GM23338 (cell line): ENCODE results near the gene NLGN1. TPM values are rescaled to one million over a fixed set of nuclear protein-coding genes. Genes with fewer than 3 reads are reported as not detected.

ENCODE experiments used
- ATAC-seq: fragments of 200-7000 bp; cut with Tn5 transposase; 3 replicates; pipeline ENCODE4 v1.9.1; 2020
- DNase-seq: peaks from one replicate; pipeline ENCODE4 v3.0.0-alpha.2; 2015; ENCODE audit warnings: low spot score
- H2AFZ ChIP-seq: fragments of 200-600 bp; sonication (generic); 2 replicates; pipeline ENCODE4 v1.8.0; 2016; ENCODE audit warnings: antibody characterized with exemption, mild to moderate bottlenecking, moderate library complexity
- H3F3A ChIP-seq: fragments of 200-600 bp; sonication (generic); replicated peaks from 2 replicates; pipeline ENCODE4 v1.8.0; 2017; ENCODE audit warnings: antibody characterized with exemption, mixed run types, low read depth
- H3K27ac ChIP-seq: fragments of 200-600 bp; sonication (generic); 2 replicates; pipeline ENCODE4 v1.6.1; 2016; ENCODE audit warnings: low read depth
- H3K27me3 ChIP-seq: fragments of 200-600 bp; sonication (generic); 2 replicates; pipeline ENCODE4 v1.8.0; 2016; ENCODE audit warnings: mild to moderate bottlenecking, mixed run types, moderate library complexity; ENCODE audit not compliant: insufficient read depth
- H3K36me3 ChIP-seq: fragments of 200-600 bp; sonication (generic); 2 replicates; pipeline ENCODE4 v1.8.0; 2016; ENCODE audit warnings: mild to moderate bottlenecking; ENCODE audit not compliant: insufficient read depth
- H3K4me1 ChIP-seq: fragments of 200-600 bp; sonication (generic); 2 replicates; pipeline ENCODE4 v1.8.0; 2016; ENCODE audit warnings: mild to moderate bottlenecking, moderate library complexity; ENCODE audit not compliant: insufficient read depth
- H3K4me2 ChIP-seq: fragments of 200-600 bp; sonication (generic); 2 replicates; pipeline ENCODE4 v1.7.1; 2017; ENCODE audit warnings: mixed run types
- H3K4me3 ChIP-seq: fragments of 200-600 bp; sonication (generic); 2 replicates; pipeline ENCODE4 v1.6.1; 2016; ENCODE audit warnings: mixed run types
- H3K79me2 ChIP-seq: fragments of 200-600 bp; sonication (generic); replicated peaks from 2 replicates; pipeline ENCODE4 v1.8.0; 2017; ENCODE audit warnings: mild to moderate bottlenecking; ENCODE audit not compliant: insufficient read depth
- H3K9me2 ChIP-seq: fragments of 200-600 bp; sonication (generic); 2 replicates; pipeline ENCODE4 v1.8.0; 2017; ENCODE audit not compliant: insufficient read depth
- H4K20me1 ChIP-seq: fragments of 200-600 bp; sonication (generic); replicated peaks from 2 replicates; pipeline ENCODE4 v1.8.0; 2017; ENCODE audit warnings: mild to moderate bottlenecking; ENCODE audit not compliant: insufficient read depth
- H3K27ac Mint-ChIP-seq: 2 replicates; pipeline ENCODE4 v1.8.0; 2020; ENCODE audit warnings: inconsistent platforms, mild to moderate bottlenecking, moderate library complexity, mixed read lengths
- H3K27me3 Mint-ChIP-seq: 3 replicates; pipeline ENCODE4 v1.8.0; 2022; ENCODE audit warnings: low read depth, mild to moderate bottlenecking, moderate library complexity, mixed read lengths, inconsistent platforms; ENCODE audit not compliant: insufficient read depth, poor library complexity
- H3K36me3 Mint-ChIP-seq: 3 replicates; pipeline ENCODE4 v1.8.0; 2021; ENCODE audit warnings: low read depth, mild to moderate bottlenecking, inconsistent platforms, moderate library complexity, mixed read lengths
- H3K4me1 Mint-ChIP-seq: 3 replicates; pipeline ENCODE4 v1.8.0; 2020; ENCODE audit warnings: mild to moderate bottlenecking, inconsistent platforms, mixed read lengths
- H3K4me3 Mint-ChIP-seq: 3 replicates; pipeline ENCODE4 v1.8.0; 2021; ENCODE audit warnings: moderate library complexity, mild to moderate bottlenecking, inconsistent platforms, mixed read lengths
- H3K9me3 Mint-ChIP-seq: 3 replicates; pipeline ENCODE4 v1.8.0; 2020; ENCODE audit warnings: moderate library complexity, mild to moderate bottlenecking, inconsistent platforms, mixed read lengths
- CREB1 ChIP-seq: fragments of 250-450 bp; sonication (Bioruptor Pico); IDR thresholded peaks from 2 replicates; pipeline ENCODE4 v1.5.0; 2020; ENCODE audit warnings: low read depth, mild to moderate bottlenecking, moderate library complexity
- EZH2 ChIP-seq: fragments of 200-600 bp; sonication (generic); IDR thresholded peaks from one replicate; pipeline ENCODE4 v1.8.0; 2017; ENCODE audit warnings: antibody characterized with exemption, mild to moderate bottlenecking, low read depth; ENCODE audit not compliant: unreplicated experiment
- EZH2phosphoT487 ChIP-seq: fragments of 200-600 bp; sonication (generic); IDR thresholded peaks from one replicate; pipeline ENCODE4 v1.8.1; 2018; ENCODE audit warnings: antibody characterized with exemption; ENCODE audit not compliant: unreplicated experiment
- JUNB ChIP-seq: IDR thresholded peaks from one replicate; pipeline ENCODE4 v1.6.1; 2016; ENCODE audit warnings: antibody characterized with exemption; ENCODE audit not compliant: unreplicated experiment
- POLR2AphosphoS5 ChIP-seq: IDR thresholded peaks from 2 replicates; pipeline ENCODE4 v1.6.1; 2016; ENCODE audit warnings: antibody characterized with exemption, low read depth
- STAT1 ChIP-seq: IDR thresholded peaks from one replicate; pipeline ENCODE4 v1.6.1; 2016; ENCODE audit warnings: antibody characterized with exemption; ENCODE audit not compliant: unreplicated experiment
- ZNF114 ChIP-seq: fragments of 250-450 bp; sonication (Bioruptor Pico); IDR thresholded peaks from 2 replicates; pipeline ENCODE4 v1.5.0; 2020; ENCODE audit warnings: mild to moderate bottlenecking, moderate library complexity
- polyA plus RNA-seq: library from polyadenylated mRNA; unstranded; fragments of >200 nt; fragmentation: Nextera tagmentation; extraction: Ambion mirVana; gene quantifications from 2 replicates; pipeline ENCODE4 v1.2.1, GENCODE V29; 2016
- total RNA-seq: library from RNA; depleted of rRNA; stranded (reverse); fragments of >200 nt; shearing (Covaris generic); gene quantifications from 2 replicates; pipeline ENCODE4 v1.2.3, GENCODE V29; 2014
- TF ChIP-seq, protein P1 (sequence below): IDR thresholded peaks from one replicate; pipeline ENCODE4 v1.6.1; 2018; ENCODE audit warnings: antibody characterized with exemption; ENCODE audit not compliant: unreplicated experiment
- TF ChIP-seq, protein P2 (sequence below): IDR thresholded peaks from 2 replicates; pipeline ENCODE4 v1.6.1; 2016; ENCODE audit warnings: antibody characterized with exemption
- TF ChIP-seq, protein P3 (sequence below): fragments of 250-450 bp; sonication (Bioruptor Pico); IDR thresholded peaks from 2 replicates; pipeline ENCODE4 v1.5.0; 2020; ENCODE audit warnings: mild to moderate bottlenecking, moderate library complexity

NLGN1 gene
- total and polyA plus RNA-seq, 2 experiments from 2014 or later: 6.5 to 18.6 TPM

DNA sequence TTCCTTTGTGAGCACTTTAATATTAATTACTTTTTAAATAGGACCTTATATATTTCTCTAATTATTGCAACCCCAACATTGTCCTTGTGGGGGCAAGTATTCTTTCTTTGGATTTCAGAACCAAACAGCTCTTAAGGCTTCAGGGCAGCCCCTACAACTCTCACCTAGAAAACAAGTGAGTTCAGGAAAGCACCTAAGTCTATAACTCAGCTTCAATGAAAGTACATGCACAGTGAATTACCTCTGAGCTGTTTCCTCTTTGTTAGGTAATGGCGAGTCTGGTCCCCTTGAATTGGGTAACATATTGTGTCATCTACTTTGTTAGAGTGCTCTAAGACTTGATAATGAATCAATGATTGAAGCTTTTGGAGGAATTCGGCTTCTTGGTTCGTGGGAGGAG is 545.7 kb downstream of the NLGN1 start (continued):
- TF ChIP-seq, protein P1, sequence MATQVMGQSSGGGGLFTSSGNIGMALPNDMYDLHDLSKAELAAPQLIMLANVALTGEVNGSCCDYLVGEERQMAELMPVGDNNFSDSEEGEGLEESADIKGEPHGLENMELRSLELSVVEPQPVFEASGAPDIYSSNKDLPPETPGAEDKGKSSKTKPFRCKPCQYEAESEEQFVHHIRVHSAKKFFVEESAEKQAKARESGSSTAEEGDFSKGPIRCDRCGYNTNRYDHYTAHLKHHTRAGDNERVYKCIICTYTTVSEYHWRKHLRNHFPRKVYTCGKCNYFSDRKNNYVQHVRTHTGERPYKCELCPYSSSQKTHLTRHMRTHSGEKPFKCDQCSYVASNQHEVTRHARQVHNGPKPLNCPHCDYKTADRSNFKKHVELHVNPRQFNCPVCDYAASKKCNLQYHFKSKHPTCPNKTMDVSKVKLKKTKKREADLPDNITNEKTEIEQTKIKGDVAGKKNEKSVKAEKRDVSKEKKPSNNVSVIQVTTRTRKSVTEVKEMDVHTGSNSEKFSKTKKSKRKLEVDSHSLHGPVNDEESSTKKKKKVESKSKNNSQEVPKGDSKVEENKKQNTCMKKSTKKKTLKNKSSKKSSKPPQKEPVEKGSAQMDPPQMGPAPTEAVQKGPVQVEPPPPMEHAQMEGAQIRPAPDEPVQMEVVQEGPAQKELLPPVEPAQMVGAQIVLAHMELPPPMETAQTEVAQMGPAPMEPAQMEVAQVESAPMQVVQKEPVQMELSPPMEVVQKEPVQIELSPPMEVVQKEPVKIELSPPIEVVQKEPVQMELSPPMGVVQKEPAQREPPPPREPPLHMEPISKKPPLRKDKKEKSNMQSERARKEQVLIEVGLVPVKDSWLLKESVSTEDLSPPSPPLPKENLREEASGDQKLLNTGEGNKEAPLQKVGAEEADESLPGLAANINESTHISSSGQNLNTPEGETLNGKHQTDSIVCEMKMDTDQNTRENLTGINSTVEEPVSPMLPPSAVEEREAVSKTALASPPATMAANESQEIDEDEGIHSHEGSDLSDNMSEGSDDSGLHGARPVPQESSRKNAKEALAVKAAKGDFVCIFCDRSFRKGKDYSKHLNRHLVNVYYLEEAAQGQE: no peak

DNA sequence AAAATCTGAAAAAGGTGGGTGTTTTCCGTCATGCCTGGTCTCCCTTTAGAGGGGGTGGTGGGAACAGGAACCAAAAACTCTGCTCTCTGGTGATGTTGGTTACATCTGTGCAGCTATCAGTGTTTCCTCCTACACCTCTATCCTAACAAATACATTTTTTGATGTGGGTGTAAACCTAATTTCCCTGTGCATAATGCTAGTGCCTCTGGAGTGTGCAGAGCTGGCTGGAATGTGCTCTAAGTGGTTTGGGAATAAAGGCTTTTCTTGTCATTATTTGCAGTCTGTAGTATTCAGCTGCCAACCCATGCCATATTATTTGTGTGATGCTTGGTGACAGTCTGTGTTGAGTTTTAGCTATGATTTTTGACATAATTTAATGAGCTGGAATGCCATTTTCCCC is 547.6 kb downstream of the NLGN1 start:
- Mint-ChIP-seq H3K4me3 (no peak overlapping the region), H3K9me3 (no peaks in the 10 kb centered on the region), H3K27me3 (peaks cover 2% of the 10 kb centered on the region), H3K4me1 (peaks cover 5% of the 10 kb centered on the region; the same call in 2 of the 3 replicates), H3K27ac (no peak overlapping the region), H3K36me3 (no peaks in the 10 kb centered on the region)
- Histone ChIP-seq H3K36me3 (no peaks in the 10 kb centered on the region), H3K4me3 (no peak overlapping the region), H3K27ac (no peak overlapping the region), H2AFZ (no peak overlapping the region), H3K9me2 (no peaks in the 10 kb centered on the region), H3K4me2 (no peak overlapping the region), H4K20me1 (no peaks in the 10 kb centered on the region), H3F3A (no peaks in the 10 kb centered on the region), H3K27me3 (no peaks in the 10 kb centered on the region), H3K4me1 (peaks cover 7% of the 10 kb centered on the region; the same call in 1 of the 2 replicates), H3K79me2 (no peaks in the 10 kb centered on the region)
- DNase-seq (no peak), ATAC-seq (no peak)
- no peak for TF ChIP-seq CREB1 (CRISPR knock-in tag)
- TF ChIP-seq, protein P1: no peak
- no peak for TF ChIP-seq EZH2phosphoT487
- TF ChIP-seq POLR2AphosphoS5: no peak
- TF ChIP-seq EZH2: no peak
- TF ChIP-seq, protein P2, sequence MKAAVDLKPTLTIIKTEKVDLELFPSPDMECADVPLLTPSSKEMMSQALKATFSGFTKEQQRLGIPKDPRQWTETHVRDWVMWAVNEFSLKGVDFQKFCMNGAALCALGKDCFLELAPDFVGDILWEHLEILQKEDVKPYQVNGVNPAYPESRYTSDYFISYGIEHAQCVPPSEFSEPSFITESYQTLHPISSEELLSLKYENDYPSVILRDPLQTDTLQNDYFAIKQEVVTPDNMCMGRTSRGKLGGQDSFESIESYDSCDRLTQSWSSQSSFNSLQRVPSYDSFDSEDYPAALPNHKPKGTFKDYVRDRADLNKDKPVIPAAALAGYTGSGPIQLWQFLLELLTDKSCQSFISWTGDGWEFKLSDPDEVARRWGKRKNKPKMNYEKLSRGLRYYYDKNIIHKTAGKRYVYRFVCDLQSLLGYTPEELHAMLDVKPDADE: no peak
- no peak for TF ChIP-seq JUNB
- no peak for TF ChIP-seq ZNF114 (CRISPR knock-in tag)
- TF ChIP-seq STAT1: no peak
- TF ChIP-seq, protein P3, sequence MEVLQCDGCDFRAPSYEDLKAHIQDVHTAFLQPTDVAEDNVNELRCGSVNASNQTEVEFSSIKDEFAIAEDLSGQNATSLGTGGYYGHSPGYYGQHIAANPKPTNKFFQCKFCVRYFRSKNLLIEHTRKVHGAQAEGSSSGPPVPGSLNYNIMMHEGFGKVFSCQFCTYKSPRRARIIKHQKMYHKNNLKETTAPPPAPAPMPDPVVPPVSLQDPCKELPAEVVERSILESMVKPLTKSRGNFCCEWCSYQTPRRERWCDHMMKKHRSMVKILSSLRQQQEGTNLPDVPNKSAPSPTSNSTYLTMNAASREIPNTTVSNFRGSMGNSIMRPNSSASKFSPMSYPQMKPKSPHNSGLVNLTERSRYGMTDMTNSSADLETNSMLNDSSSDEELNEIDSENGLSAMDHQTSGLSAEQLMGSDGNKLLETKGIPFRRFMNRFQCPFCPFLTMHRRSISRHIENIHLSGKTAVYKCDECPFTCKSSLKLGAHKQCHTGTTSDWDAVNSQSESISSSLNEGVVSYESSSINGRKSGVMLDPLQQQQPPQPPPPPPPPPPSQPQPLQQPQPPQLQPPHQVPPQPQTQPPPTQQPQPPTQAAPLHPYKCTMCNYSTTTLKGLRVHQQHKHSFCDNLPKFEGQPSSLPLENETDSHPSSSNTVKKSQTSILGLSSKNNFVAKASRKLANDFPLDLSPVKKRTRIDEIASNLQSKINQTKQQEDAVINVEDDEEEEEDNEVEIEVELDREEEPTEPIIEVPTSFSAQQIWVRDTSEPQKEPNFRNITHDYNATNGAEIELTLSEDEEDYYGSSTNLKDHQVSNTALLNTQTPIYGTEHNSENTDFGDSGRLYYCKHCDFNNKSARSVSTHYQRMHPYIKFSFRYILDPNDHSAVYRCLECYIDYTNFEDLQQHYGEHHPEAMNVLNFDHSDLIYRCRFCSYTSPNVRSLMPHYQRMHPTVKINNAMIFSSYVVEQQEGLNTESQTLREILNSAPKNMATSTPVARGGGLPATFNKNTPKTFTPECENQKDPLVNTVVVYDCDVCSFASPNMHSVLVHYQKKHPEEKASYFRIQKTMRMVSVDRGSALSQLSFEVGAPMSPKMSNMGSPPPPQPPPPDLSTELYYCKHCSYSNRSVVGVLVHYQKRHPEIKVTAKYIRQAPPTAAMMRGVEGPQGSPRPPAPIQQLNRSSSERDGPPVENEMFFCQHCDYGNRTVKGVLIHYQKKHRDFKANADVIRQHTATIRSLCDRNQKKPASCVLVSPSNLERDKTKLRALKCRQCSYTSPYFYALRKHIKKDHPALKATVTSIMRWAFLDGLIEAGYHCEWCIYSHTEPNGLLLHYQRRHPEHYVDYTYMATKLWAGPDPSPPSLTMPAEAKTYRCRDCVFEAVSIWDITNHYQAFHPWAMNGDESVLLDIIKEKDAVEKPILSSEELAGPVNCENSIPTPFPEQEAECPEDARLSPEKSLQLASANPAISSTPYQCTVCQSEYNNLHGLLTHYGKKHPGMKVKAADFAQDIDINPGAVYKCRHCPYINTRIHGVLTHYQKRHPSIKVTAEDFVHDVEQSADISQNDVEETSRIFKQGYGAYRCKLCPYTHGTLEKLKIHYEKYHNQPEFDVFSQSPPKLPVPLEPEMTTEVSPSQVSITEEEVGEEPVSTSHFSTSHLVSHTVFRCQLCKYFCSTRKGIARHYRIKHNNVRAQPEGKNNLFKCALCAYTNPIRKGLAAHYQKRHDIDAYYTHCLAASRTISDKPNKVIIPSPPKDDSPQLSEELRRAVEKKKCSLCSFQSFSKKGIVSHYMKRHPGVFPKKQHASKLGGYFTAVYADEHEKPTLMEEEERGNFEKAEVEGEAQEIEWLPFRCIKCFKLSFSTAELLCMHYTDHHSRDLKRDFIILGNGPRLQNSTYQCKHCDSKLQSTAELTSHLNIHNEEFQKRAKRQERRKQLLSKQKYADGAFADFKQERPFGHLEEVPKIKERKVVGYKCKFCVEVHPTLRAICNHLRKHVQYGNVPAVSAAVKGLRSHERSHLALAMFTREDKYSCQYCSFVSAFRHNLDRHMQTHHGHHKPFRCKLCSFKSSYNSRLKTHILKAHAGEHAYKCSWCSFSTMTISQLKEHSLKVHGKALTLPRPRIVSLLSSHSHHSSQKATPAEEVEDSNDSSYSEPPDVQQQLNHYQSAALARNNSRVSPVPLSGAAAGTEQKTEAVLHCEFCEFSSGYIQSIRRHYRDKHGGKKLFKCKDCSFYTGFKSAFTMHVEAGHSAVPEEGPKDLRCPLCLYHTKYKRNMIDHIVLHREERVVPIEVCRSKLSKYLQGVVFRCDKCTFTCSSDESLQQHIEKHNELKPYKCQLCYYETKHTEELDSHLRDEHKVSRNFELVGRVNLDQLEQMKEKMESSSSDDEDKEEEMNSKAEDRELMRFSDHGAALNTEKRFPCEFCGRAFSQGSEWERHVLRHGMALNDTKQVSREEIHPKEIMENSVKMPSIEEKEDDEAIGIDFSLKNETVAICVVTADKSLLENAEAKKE (CRISPR knock-in tag): no peak
